K562 (cell line): ENCODE data around the gene TAF8. TPM values are rescaled to one million over a fixed set of nuclear protein-coding genes. Genes with fewer than 3 reads are reported as not detected.

ENCODE experiments used
- ARID2 ChIP-seq: fragments of 450-650 bp; IDR thresholded peaks from 2 replicates; pipeline ENCODE4 v1.6.1; 2017; ENCODE audit warnings: antibody characterized with exemption, mild to moderate bottlenecking
- DPF2 ChIP-seq: fragments of 450-650 bp; IDR thresholded peaks from 2 replicates; pipeline ENCODE4 v1.6.1; 2016
- EP300 ChIP-seq: IDR thresholded peaks from 2 replicates; pipeline ENCODE4 v1.6.1; 2012; ENCODE audit warnings: low read length, improper control_type of control experiment
- GATAD2A ChIP-seq: fragments of 450-650 bp; IDR thresholded peaks from 2 replicates; pipeline ENCODE4 v1.6.1; 2017
- ZBTB40 ChIP-seq, 2 experiments: fragments of 450-650 bp in 1 of 2; sonication (generic) in 1 of 2; formaldehyde crosslinking in 1 of 2; IDR thresholded peaks; 2 replicates each; pipeline versions ENCODE4 v1.7.1 to v1.9.0; 2016 to 2022; ENCODE audit warnings: inconsistent platforms in 1 of 2, mild to moderate bottlenecking in 1 of 2, missing genetic modification reagents in 1 of 2
- ZNF76 ChIP-seq: fragments of 250-450 bp; sonication (Bioruptor Pico); IDR thresholded peaks from 2 replicates; pipeline ENCODE4 v1.4.0; 2020; ENCODE audit warnings: mild to moderate bottlenecking, moderate library complexity, borderline replicate concordance
- ZNF830 ChIP-seq: fragments of 250-450 bp; sonication (Bioruptor Pico); IDR thresholded peaks from 2 replicates; pipeline ENCODE4 v1.5.0; 2021; ENCODE audit warnings: mild to moderate bottlenecking
- polyA plus RNA-seq, 8 experiments: library from polyadenylated mRNA; depleted of rRNA in 4 of 8; stranded (reverse) in 5 of 8; unstranded in 3 of 8; fragments of >200 nt; fragmentation: Nextera tagmentation in 2 of 8; fragmentation: Illumina TruSeq in 1 of 8; extraction: Ambion mirVana in 2 of 8; extraction: Trizol in 1 of 8; gene quantifications; 2 replicates each; pipeline versions ENCODE4 v1.2.1 to v1.2.3, GENCODE V29; 2011 to 2014; ENCODE audit warnings: inconsistent platforms in 1 of 8, missing spikeins in 1 of 8
- total RNA-seq, 7 experiments: library from RNA; depleted of rRNA in 6 of 7; stranded (reverse); fragments of >200 nt in 6 of 7; fragmentation: Illumina TruSeq in 2 of 7; extraction: Trizol in 2 of 7; gene quantifications; 2 replicates each; pipeline versions ENCODE4 v1.2.1 to v1.2.3, GENCODE V29; 2011 to 2021; ENCODE audit warnings: low replicate concordance in 1 of 7
- TF ChIP-seq, protein P1 (sequence below), 2 experiments: fragments of 450-650 bp; conservative IDR thresholded peaks; 2 replicates each; pipeline ENCODE4 v1.6.1; 2017; ENCODE audit warnings: mild to moderate bottlenecking in 2 of 2, moderate library complexity in 2 of 2
- TF ChIP-seq, protein P2 (sequence below): fragments of 250-450 bp; sonication (Bioruptor Pico); IDR thresholded peaks from 2 replicates; pipeline ENCODE4 v1.5.0; 2021; ENCODE audit warnings: mild to moderate bottlenecking, borderline replicate concordance
- TF ChIP-seq, protein P3 (sequence below): sonication (generic); formaldehyde crosslinking; IDR thresholded peaks from 2 replicates; pipeline ENCODE4 v1.8.1; 2022; ENCODE audit warnings: missing genetic modification reagents

The TAF8 gene
- total and polyA plus RNA-seq, 9 of the 15 experiments (the other 6 are each of a cell fraction or from before 2014, with no cell fraction given), result 29.4 to 84.0 (median 52.6) TPM

DNA sequence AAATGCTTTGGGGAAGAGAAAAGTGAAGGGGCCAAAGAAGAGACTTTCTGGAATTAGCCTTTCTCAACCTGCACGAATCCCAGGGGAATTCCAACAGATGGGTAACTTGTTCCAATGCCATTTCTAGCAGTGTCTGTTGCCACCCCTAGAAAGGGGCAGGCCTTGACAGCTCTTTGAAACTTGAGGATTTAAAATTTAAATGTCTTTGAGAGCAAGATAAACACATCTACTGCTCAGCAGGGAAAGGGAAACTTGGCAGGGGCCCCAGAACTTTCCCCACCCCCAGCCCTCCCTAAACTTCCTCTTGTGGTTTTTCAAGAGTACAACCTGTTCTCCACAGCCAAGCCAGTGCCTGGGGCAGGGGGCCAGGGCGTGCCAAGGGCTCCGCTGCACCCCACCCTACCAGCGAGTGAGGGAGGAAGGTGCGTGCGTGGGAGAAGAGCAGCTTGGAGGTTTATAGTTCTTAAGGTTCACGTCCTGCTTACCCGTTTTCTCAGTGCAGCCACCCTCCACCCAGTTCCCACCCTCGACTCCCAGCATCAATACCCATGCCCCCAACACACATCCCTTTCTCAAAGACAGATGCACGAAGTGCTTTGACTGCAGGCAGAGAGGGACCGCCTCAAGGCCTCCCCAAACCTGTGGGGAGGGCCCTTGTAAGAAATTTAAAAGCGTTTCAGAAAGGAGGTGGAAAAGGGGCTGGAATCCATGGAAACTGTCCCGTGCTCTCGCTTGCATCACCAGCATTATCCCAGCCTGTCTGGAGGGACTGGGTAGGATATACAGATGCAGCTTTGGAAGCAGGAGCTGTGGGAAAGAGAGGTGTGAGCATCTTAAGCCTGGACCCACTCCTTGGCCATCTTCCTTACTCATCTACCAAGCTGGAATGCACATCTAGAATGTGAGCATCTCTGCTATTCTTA is 4.5 kb upstream of the TAF8 start (continued):
- TF ChIP-seq ZNF76 (CRISPR knock-in tag), result no peak
- TF ChIP-seq DPF2, result peak; percentile 75
- TF ChIP-seq, protein P1, sequence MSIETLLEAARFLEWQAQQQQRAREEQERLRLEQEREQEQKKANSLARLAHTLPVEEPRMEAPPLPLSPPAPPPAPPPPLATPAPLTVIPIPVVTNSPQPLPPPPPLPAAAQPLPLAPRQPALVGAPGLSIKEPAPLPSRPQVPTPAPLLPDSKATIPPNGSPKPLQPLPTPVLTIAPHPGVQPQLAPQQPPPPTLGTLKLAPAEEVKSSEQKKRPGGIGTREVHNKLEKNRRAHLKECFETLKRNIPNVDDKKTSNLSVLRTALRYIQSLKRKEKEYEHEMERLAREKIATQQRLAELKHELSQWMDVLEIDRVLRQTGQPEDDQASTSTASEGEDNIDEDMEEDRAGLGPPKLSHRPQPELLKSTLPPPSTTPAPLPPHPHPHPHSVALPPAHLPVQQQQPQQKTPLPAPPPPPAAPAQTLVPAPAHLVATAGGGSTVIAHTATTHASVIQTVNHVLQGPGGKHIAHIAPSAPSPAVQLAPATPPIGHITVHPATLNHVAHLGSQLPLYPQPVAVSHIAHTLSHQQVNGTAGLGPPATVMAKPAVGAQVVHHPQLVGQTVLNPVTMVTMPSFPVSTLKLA (conservative IDR thresholded peaks at IDR 0.05), result peak; percentile 69 to 93
- TF ChIP-seq ZBTB40 (IDR thresholded peaks at IDR 0.05), result no peak
- no peak for TF ChIP-seq ZBTB40 (CRISPR knock-in tag; IDR thresholded peaks at IDR 0.05)
- TF ChIP-seq, protein P2, sequence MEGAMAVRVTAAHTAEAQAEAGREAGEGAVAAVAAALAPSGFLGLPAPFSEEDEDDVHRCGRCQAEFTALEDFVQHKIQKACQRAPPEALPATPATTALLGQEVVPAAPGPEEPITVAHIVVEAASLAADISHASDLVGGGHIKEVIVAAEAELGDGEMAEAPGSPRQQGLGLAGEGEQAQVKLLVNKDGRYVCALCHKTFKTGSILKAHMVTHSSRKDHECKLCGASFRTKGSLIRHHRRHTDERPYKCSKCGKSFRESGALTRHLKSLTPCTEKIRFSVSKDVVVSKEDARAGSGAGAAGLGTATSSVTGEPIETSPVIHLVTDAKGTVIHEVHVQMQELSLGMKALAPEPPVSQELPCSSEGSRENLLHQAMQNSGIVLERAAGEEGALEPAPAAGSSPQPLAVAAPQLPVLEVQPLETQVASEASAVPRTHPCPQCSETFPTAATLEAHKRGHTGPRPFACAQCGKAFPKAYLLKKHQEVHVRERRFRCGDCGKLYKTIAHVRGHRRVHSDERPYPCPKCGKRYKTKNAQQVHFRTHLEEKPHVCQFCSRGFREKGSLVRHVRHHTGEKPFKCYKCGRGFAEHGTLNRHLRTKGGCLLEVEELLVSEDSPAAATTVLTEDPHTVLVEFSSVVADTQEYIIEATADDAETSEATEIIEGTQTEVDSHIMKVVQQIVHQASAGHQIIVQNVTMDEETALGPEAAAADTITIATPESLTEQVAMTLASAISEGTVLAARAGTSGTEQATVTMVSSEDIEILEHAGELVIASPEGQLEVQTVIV (CRISPR knock-in tag), result no peak
- peak; percentile 70; the same call in 1 of the 2 replicates for TF ChIP-seq EP300
- TF ChIP-seq, protein P3, sequence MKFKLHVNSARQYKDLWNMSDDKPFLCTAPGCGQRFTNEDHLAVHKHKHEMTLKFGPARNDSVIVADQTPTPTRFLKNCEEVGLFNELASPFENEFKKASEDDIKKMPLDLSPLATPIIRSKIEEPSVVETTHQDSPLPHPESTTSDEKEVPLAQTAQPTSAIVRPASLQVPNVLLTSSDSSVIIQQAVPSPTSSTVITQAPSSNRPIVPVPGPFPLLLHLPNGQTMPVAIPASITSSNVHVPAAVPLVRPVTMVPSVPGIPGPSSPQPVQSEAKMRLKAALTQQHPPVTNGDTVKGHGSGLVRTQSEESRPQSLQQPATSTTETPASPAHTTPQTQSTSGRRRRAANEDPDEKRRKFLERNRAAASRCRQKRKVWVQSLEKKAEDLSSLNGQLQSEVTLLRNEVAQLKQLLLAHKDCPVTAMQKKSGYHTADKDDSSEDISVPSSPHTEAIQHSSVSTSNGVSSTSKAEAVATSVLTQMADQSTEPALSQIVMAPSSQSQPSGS, result no peak
- no peak for TF ChIP-seq ARID2
- 0 out of 2 replicates have a peak, but pooled peaks have one; percentile 63 for TF ChIP-seq GATAD2A
- peak; percentile 15; the same call in 1 of the 2 replicates for TF ChIP-seq ZNF830
